OCI-M1 (cell line): Measurements from ENCODE around the gene LYSMD3.
"Not testable (repeated sequence)": the region's sequence is repeated elsewhere in the genome, so short reads cannot be mapped to it uniquely, and the experiment has no call there.

ENCODE experiments used
- DNase-seq: peaks from one replicate; lab custom pipeline; 2025; lab: John Stamatoyannopoulos, UW

LYSMD3 gene

DNA sequence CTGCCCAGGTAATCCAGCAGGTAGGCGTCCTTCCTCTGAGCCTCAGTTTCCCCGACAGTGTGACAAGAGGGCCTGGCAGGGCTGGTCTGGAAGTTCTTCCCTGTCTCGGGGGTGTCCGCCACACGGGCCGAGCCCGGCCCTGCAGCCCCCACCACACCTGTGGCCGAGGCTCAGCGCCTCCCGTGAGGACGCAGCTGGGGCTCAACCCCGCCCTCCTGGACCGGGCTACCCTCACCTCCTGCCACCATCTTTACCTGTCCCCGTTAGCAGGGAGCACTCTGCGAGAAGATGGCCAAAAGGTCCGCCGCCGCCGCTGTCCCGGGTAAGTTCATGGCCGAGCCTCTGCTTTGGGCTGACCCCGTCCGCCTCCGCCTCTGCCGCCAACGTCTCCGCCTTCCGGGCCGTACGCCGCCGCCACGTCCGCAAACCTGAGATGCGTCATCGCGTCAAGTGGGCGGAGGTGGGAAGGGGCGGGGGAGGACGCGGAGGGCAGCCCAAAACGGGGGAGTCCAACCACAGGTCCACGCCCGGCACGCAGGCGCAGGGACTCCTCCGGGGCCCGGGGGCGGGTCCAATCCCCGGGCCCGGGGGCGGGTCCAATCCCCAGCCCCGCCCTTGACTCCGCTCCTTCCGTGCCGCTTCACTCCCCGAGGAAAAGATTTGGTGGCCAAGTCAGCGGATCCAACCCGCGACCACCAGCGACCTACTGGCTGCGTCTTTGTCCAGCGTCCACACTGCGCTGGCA is at the start of gene LYSMD3:
TSS of gene LYSMD3 (minus strand) at position 391 of the 745 bp plus-strand sequence. CDS start 4,295 bp downstream, outside the sequence.
- peak; percentile 97 for DNase-seq

- DNase-seq: not testable (repeated sequence)
Observed at GRCh38 chr5:90576566-90576965, 47.2 kb upstream of the LYSMD3 start.

DNA sequence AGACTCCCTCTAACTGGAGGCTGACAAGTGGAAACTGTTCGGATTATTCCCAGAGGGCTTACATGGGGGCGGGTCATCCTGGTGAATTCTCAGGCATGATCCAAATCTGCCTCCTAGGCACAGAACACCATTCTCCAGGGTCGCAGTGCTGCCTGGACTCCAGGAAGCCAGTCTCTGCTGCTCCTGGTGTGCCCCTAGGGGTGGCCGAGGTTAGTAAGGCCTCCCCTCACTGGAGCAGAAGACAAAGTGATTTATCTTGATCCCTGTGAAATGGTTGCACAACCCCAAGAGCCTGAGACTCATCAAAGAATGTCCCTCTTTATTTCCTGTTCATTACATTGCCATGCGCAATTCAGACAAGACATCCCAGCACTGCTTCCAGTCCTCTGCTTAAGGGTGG is 46.3 kb upstream of the LYSMD3 start:
- no peak for DNase-seq

- DNase-seq: no peak
Observed at GRCh38 chr5:90571147-90571773, 41.9 kb upstream of the LYSMD3 start.

- DNase-seq: no peak
Observed at GRCh38 chr5:90570034-90570433, 40.6 kb upstream of the LYSMD3 start.

DNA sequence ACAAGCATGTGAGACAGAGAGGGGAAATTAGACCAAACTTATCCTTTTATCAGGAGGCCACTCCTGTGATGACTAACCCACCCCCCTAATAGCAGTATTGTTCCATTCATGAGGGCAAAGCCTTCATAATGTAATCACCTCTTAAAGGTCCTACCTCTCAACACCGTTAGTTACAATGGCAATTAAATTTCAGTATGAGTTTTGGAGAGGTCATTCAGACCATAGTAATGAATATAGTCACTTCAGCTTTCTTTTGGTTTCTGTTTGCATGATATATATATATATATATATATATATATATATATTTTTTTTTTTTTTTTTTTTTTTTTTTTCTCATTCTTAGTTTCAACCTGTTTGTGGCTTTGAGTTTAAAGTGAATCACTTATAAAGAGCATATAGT is 39.7 kb upstream of the LYSMD3 start:
- DNase-seq: no peak

- no peak for DNase-seq
Observed at GRCh38 chr5:90565491-90565890, 36.1 kb upstream of the LYSMD3 start.

- no peak for DNase-seq
Observed at GRCh38 chr5:90563108-90563507, 33.7 kb upstream of the LYSMD3 start.

DNA sequence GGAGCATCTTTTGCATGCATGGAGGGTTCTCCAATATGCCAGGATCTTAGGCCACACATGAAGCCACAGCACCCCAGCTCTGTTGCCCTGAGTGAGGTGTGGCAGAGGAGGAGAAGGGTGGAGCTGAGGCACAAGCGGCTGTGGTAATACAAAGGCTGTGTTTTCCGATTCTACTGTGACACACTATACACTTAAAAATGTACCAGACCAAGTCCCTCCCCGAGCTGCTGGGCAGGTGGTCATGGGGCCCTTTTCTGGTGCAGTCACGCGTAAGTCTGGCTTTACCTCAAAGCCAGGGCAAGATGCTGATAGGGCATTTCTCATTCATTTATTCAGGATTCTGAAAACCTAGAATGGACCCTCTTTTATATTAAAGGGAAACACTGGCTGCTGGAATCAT is 33.0 kb upstream of the LYSMD3 start:
- DNase-seq: no peak

DNA sequence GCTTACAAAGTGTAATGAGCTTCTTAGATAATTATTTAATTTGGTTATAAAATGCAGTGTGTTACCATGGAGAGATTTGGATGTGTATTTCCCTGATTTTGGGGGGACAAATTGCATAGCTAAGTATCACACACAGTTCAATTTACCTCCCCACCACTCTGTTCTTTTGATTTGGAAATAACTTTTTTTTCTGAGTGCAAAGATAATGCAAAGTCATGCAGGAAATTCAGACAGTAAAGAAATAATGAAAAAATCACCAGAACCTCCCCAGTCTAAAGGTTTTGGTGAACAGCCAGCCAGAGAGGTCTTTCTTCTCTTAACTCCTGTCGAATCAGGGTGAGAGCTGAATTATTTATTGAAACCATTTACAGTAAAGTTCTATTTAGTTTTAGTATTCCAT is 32.4 kb upstream of the LYSMD3 start:
- DNase-seq: no peak

GRCh38 chr5:90560771-90561170 is 31.4 kb upstream of the LYSMD3 start:
- no peak for DNase-seq

GRCh38 chr5:90558344-90559192 is 29.2 kb upstream of the LYSMD3 start, which contains the start of gene ADGRV1:
Gene ADGRV1, plus strand, starts transcription at chr5:90558797. Its CDS starts 99 bp downstream, at chr5:90558896.
- DNase-seq: no peak

DNA sequence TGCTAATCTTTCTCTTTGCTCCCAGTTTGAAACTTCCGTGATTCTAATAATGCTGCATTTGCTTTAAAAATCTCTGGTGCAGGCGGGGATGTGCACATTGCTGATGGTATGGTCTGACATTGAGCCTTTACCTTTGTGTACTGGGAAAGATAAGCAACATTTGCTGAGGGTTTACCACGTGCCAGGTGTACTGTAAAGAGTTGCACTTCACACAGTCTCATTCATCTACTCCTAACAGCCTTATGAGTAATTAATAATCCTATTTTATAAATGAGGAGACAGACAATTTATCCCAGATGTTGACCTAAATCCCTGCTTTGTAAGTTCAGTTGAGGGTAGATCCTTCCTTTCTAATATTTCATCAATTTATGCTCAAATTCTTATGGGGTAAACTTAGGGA is 28.5 kb upstream of the LYSMD3 start:
- no peak for DNase-seq

- no peak for DNase-seq
Observed at GRCh38 chr5:90557391-90557790, 28.0 kb upstream of the LYSMD3 start.

DNA sequence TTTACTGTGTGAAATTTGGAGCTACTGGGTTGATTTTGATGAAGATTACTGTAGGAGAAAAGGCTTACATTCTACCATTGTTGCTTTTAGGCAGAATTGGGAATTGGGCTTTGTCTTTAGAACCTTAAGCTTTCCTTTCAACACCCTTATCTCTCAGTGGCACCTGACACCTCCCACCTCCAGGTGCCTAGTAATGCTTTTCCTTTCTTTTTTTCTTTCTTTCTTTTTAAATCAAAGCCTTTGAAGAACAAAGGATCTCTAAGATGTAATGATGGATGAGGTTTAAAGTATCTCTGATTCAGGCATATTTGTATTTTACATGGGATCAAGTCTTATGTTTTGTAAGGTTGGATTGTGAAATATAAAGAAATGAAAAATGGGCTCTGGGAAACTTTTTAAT is 26.3 kb upstream of the LYSMD3 start:
- DNase-seq: no peak

DNA sequence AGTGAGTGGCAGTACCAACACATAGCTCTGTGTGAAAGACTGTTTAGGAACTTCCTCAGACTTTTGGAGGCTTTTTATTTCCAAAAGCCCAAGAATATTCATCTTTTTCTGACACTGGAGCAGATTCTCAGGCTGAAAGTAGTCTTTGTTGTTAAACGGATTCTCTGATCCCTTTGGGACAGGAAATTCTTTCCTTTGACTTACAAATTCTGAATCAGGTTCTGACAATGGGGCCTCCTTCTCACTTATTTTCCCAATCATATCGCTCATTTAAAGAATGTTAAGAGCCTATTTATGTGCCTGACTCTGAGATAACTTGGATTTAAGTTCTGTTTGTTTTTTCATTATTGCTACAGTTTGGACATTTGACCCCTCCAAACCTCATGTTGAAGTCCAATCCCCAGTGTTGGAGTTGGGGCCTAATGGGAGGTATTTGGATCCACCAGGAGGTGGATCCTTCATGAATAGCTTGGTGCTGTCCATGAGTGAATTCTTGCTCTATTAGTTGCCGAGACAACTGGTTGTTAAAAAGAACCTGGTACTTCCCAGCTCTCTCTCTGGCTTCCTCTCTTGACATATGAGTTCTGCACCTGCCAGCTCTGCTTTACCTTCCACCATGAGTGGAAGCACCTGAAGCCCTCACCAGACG is 25.1 kb upstream of the LYSMD3 start:
- DNase-seq: no peak

DNA sequence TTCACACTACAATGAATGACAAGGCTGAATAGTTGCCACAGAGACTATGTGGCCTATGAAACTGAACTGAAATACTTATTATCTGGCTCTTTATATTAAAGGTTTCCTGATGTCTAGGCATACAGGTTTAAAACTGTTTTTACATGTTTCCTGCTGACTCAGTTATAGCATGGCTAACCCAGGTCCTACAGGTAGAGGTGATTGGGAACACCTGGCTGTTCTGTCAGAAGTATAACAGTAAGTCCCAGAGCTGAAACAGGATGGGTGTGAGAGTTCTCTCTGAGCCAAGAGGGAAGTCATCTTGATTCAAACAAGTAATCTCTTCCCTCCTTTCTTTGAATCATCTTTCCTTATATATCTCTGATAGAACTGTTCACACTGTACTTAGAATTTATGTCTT is 24.3 kb upstream of the LYSMD3 start:
- no peak for DNase-seq

GRCh38 chr5:90551376-90551775 is 22.0 kb upstream of the LYSMD3 start:
- no peak for DNase-seq

GRCh38 chr5:90550963-90551362 is 21.6 kb upstream of the LYSMD3 start:
- no peak for DNase-seq

- peak; percentile 70 for DNase-seq
Observed at GRCh38 chr5:90549729-90550275, 20.4 kb upstream of the LYSMD3 start.

GRCh38 chr5:90549223-90549622 is 19.8 kb upstream of the LYSMD3 start:
- peak; percentile 33 for DNase-seq

- peak; percentile 68 for DNase-seq
Observed at GRCh38 chr5:90548069-90548593, 18.7 kb upstream of the LYSMD3 start.
